Measurements from ENCODE around the gene LGMN.

- TF ChIP-seq CTCF (IDR thresholded peaks at IDR 0.05), result no peak
- no peak for TF ChIP-seq EZH2 (IDR thresholded peaks at IDR 0.05; ENCODE audit: borderline replicate concordance, insufficient read depth, low read depth, low read length, poor library complexity, severe bottlenecking)
Measured at GRCh38 chr14:92787554-92787953, 39.1 kb upstream of the LGMN start.

All from B cell (primary cell).